HL-60 (cell line): ENCODE measurements around the gene CDC6.

Experiments
- GABPA ChIP-seq: IDR thresholded peaks from 2 replicates; pipeline ENCODE4 v1.6.1; 2012; ENCODE audit warnings: low read depth
- TF ChIP-seq, protein P1 (sequence below): IDR thresholded peaks from 2 replicates; pipeline ENCODE4 v1.6.1; 2012; ENCODE audit warnings: low read depth; ENCODE audit not compliant: insufficient replicate concordance

DNA sequence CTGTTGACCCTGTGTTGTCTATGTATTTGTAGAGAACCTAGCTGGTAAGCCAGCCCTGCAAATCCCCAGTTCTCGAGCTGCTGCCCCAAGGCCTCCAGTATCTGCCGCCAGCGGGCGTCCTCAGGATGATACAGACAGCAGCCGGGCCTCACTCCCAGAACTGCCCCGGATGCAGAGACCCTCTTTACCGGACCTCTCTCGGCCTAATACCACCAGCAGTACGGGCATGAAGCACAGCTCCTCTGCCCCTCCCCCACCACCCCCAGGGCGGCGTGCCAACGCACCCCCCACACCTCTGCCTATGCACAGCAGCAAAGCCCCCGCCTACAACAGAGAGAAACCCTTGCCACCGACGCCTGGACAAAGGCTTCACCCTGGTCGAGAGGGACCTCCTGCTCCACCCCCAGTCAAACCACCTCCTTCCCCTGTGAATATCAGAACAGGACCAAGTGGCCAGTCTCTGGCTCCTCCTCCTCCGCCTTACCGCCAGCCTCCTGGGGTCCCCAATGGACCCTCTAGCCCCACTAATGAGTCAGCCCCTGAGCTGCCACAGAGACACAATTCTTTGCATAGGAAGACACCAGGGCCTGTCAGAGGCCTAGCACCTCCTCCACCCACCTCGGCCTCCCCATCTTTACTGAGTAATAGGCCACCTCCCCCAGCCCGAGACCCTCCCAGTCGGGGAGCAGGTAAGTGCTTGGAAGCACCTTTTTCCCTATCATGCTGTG lies 23.1 kb upstream of the CDC6 start:
- TF ChIP-seq GABPA, result no peak
- TF ChIP-seq, protein P1, sequence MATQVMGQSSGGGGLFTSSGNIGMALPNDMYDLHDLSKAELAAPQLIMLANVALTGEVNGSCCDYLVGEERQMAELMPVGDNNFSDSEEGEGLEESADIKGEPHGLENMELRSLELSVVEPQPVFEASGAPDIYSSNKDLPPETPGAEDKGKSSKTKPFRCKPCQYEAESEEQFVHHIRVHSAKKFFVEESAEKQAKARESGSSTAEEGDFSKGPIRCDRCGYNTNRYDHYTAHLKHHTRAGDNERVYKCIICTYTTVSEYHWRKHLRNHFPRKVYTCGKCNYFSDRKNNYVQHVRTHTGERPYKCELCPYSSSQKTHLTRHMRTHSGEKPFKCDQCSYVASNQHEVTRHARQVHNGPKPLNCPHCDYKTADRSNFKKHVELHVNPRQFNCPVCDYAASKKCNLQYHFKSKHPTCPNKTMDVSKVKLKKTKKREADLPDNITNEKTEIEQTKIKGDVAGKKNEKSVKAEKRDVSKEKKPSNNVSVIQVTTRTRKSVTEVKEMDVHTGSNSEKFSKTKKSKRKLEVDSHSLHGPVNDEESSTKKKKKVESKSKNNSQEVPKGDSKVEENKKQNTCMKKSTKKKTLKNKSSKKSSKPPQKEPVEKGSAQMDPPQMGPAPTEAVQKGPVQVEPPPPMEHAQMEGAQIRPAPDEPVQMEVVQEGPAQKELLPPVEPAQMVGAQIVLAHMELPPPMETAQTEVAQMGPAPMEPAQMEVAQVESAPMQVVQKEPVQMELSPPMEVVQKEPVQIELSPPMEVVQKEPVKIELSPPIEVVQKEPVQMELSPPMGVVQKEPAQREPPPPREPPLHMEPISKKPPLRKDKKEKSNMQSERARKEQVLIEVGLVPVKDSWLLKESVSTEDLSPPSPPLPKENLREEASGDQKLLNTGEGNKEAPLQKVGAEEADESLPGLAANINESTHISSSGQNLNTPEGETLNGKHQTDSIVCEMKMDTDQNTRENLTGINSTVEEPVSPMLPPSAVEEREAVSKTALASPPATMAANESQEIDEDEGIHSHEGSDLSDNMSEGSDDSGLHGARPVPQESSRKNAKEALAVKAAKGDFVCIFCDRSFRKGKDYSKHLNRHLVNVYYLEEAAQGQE, result no peak
